GM23338 (cell line): ENCODE measurements around the gene NUCB1.
"Not testable (repeated sequence)": the region's sequence is repeated elsewhere in the genome, so short reads cannot be mapped to it uniquely, and the experiment has no call there.

Experiments used
- CREB1 ChIP-seq: fragments of 250-450 bp; sonication (Bioruptor Pico); IDR thresholded peaks from 2 replicates; pipeline ENCODE4 v1.5.0; 2020; ENCODE audit warnings: low read depth, mild to moderate bottlenecking, moderate library complexity
- EZH2 ChIP-seq: fragments of 200-600 bp; sonication (generic); IDR thresholded peaks from one replicate; pipeline ENCODE4 v1.8.0; 2017; ENCODE audit warnings: antibody characterized with exemption, mild to moderate bottlenecking, low read depth; ENCODE audit not compliant: unreplicated experiment
- EZH2phosphoT487 ChIP-seq: fragments of 200-600 bp; sonication (generic); IDR thresholded peaks from one replicate; pipeline ENCODE4 v1.8.1; 2018; ENCODE audit warnings: antibody characterized with exemption; ENCODE audit not compliant: unreplicated experiment
- JUNB ChIP-seq: IDR thresholded peaks from one replicate; pipeline ENCODE4 v1.6.1; 2016; ENCODE audit warnings: antibody characterized with exemption; ENCODE audit not compliant: unreplicated experiment
- NANOG ChIP-seq: IDR thresholded peaks from 2 replicates; pipeline ENCODE4 v1.6.1; 2016; ENCODE audit warnings: antibody characterized with exemption, borderline replicate concordance
- POLR2AphosphoS5 ChIP-seq: IDR thresholded peaks from 2 replicates; pipeline ENCODE4 v1.6.1; 2016; ENCODE audit warnings: antibody characterized with exemption, low read depth
- STAT1 ChIP-seq: IDR thresholded peaks from one replicate; pipeline ENCODE4 v1.6.1; 2016; ENCODE audit warnings: antibody characterized with exemption; ENCODE audit not compliant: unreplicated experiment
- ZNF114 ChIP-seq: fragments of 250-450 bp; sonication (Bioruptor Pico); IDR thresholded peaks from 2 replicates; pipeline ENCODE4 v1.5.0; 2020; ENCODE audit warnings: mild to moderate bottlenecking, moderate library complexity
- ZNF331 ChIP-seq: fragments of 250-450 bp; sonication (Bioruptor Pico); IDR thresholded peaks from 2 replicates; pipeline ENCODE4 v1.5.0; 2020; ENCODE audit warnings: low read depth, mild to moderate bottlenecking, moderate library complexity
- ZNF462 ChIP-seq: fragments of 250-450 bp; sonication (Bioruptor Pico); IDR thresholded peaks from 2 replicates; pipeline ENCODE4 v1.5.0; 2020; ENCODE audit warnings: mild to moderate bottlenecking, moderate library complexity
- TF ChIP-seq, protein P1 (sequence below), 2 experiments: fragments of 200-600 bp in 1 of 2; sonication (generic) in 1 of 2; conservative IDR thresholded peaks; 2 replicates each; pipeline versions ENCODE4 v1.5.1 to v1.6.1; 2016 to 2017; ENCODE audit warnings: antibody characterized with exemption in 2 of 2, low read depth in 2 of 2, mild to moderate bottlenecking in 2 of 2, moderate library complexity in 1 of 2
- TF ChIP-seq, protein P2 (sequence below): IDR thresholded peaks from 2 replicates; pipeline ENCODE4 v1.6.1; 2016; ENCODE audit warnings: antibody characterized with exemption
- TF ChIP-seq, protein P3 (sequence below): IDR thresholded peaks from one replicate; pipeline ENCODE4 v1.6.1; 2018; ENCODE audit warnings: antibody characterized with exemption; ENCODE audit not compliant: unreplicated experiment

DNA sequence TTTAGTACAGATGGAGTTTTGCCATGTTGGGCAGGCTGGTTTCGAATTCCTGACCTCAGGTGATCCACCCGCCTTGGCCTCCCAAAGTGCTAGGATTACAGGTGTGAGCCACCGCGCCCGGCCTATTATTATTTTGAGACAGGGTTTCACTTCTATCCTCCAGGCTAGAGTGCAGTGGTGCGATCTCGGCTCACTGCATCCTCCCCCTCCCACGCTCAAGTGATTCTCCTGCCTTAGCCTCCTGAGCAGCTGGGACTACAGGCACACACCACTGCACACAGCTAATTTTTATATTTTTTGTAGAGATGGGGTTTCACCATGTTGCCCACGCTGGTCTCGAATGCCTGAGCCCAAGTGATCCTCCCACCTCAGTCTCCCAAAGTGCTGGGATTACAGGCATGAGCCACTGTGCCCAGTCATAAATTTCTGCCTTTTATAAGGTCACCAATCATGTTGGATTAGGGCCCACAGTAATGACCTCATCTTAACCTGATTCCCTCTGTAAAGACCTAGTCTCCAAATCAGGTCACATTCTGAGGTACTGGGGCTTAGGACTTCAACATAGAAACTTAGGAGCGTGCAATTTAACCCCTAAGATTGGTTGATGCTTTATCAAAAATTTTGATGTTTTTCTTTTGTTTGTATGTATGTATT, 9.4 kb downstream of the NUCB1 start:
- TF ChIP-seq, protein P1, sequence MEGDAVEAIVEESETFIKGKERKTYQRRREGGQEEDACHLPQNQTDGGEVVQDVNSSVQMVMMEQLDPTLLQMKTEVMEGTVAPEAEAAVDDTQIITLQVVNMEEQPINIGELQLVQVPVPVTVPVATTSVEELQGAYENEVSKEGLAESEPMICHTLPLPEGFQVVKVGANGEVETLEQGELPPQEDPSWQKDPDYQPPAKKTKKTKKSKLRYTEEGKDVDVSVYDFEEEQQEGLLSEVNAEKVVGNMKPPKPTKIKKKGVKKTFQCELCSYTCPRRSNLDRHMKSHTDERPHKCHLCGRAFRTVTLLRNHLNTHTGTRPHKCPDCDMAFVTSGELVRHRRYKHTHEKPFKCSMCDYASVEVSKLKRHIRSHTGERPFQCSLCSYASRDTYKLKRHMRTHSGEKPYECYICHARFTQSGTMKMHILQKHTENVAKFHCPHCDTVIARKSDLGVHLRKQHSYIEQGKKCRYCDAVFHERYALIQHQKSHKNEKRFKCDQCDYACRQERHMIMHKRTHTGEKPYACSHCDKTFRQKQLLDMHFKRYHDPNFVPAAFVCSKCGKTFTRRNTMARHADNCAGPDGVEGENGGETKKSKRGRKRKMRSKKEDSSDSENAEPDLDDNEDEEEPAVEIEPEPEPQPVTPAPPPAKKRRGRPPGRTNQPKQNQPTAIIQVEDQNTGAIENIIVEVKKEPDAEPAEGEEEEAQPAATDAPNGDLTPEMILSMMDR (conservative IDR thresholded peaks at IDR 0.05; ENCODE audit: low read depth in 2 of 2), result not testable (repeated sequence)
- TF ChIP-seq POLR2AphosphoS5; EZH2; NANOG; EZH2phosphoT487; ZNF331; JUNB; ZNF114; CREB1 (CRISPR knock-in tag); STAT1; ZNF462: not testable (repeated sequence)
- TF ChIP-seq, protein P2, sequence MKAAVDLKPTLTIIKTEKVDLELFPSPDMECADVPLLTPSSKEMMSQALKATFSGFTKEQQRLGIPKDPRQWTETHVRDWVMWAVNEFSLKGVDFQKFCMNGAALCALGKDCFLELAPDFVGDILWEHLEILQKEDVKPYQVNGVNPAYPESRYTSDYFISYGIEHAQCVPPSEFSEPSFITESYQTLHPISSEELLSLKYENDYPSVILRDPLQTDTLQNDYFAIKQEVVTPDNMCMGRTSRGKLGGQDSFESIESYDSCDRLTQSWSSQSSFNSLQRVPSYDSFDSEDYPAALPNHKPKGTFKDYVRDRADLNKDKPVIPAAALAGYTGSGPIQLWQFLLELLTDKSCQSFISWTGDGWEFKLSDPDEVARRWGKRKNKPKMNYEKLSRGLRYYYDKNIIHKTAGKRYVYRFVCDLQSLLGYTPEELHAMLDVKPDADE, result not testable (repeated sequence)
- TF ChIP-seq, protein P3, sequence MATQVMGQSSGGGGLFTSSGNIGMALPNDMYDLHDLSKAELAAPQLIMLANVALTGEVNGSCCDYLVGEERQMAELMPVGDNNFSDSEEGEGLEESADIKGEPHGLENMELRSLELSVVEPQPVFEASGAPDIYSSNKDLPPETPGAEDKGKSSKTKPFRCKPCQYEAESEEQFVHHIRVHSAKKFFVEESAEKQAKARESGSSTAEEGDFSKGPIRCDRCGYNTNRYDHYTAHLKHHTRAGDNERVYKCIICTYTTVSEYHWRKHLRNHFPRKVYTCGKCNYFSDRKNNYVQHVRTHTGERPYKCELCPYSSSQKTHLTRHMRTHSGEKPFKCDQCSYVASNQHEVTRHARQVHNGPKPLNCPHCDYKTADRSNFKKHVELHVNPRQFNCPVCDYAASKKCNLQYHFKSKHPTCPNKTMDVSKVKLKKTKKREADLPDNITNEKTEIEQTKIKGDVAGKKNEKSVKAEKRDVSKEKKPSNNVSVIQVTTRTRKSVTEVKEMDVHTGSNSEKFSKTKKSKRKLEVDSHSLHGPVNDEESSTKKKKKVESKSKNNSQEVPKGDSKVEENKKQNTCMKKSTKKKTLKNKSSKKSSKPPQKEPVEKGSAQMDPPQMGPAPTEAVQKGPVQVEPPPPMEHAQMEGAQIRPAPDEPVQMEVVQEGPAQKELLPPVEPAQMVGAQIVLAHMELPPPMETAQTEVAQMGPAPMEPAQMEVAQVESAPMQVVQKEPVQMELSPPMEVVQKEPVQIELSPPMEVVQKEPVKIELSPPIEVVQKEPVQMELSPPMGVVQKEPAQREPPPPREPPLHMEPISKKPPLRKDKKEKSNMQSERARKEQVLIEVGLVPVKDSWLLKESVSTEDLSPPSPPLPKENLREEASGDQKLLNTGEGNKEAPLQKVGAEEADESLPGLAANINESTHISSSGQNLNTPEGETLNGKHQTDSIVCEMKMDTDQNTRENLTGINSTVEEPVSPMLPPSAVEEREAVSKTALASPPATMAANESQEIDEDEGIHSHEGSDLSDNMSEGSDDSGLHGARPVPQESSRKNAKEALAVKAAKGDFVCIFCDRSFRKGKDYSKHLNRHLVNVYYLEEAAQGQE, result not testable (repeated sequence)
